NB4 (cell line): ENCODE measurements around the gene LDLRAD2.

ENCODE experiments used
- CTCF ChIP-seq: IDR thresholded peaks from one replicate; pipeline ENCODE4 v1.5.1; 2012; ENCODE audit warnings: low read depth, low read length
- MYC ChIP-seq: IDR thresholded peaks from 2 replicates; pipeline ENCODE4 v1.6.1; 2011; ENCODE audit warnings: low read depth, low read length
- POLR2A ChIP-seq: IDR thresholded peaks from 2 replicates; pipeline ENCODE4 v1.6.1; 2011; ENCODE audit warnings: mild to moderate bottlenecking; ENCODE audit not compliant: insufficient read length; ENCODE audit errors: extremely low read depth
- TF ChIP-seq, protein P1 (sequence below): IDR thresholded peaks from 2 replicates; pipeline ENCODE4 v1.6.1; 2011; ENCODE audit warnings: low read depth, low read length

DNA sequence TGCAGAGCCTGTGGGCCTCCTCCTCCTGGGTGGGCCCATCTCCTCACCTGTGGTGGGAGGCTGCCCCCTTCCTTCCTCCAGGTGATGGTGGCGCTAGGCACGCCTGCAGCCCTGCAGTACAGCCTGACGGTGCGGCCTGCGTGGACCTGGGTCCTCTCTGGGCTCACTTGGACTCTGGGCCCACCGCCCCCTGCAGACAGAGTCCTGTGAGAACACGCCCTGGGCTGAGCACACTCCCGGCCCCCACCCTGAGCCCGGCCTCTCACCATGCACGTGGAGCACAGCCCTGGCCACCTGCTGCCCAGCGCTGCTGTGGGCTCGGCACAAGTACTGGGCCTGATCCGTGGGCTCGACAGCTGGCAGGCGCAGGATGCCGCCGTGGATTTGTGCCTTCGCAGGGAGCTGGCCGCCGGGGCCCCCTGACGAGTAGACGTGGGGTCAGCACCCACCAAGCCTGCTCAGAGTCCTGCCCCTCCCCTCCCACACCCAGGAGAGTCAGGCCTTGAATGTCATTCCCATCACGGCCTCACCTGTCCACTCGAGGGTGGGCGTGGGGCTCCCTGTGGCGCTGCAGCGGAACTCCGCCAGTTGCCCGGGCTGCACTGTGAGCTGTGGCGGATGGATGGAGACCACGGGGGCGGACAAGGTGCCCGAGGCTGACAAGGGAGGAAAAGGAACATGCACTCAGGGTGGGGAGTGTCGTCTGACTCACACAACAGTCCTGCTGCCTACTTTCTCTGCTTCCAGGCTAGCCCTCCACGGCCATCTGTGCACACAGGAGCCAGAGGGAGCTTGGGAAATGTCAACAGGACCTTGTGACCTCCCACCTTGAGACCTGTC lies 43.4 kb downstream of the LDLRAD2 start:
- no peak for TF ChIP-seq CTCF
- no peak for TF ChIP-seq POLR2A
- no peak for TF ChIP-seq MYC
- TF ChIP-seq, protein P1, sequence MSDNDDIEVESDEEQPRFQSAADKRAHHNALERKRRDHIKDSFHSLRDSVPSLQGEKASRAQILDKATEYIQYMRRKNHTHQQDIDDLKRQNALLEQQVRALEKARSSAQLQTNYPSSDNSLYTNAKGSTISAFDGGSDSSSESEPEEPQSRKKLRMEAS = no peak
